HG03196 (cell line): ENCODE data around the gene BTF3L4.
"Not testable (repeated sequence)": the region's sequence is repeated elsewhere in the genome, so short reads cannot be mapped to it uniquely, and the experiment has no call there.

Source experiments
- ATAC-seq: cut with Tn5 transposase; IDR thresholded peaks from one replicate; pipeline ENCODE4 v1.9.1; 2021; ENCODE audit not compliant: unreplicated experiment

Gene BTF3L4

GRCh38 chr1:52056163-52056936, at the start of gene BTF3L4:
Gene BTF3L4 (plus strand): TSS chr1:52056295. CDS start chr1:52059848, 3,553 bp downstream.
- ATAC-seq = peak; percentile 83

GRCh38 chr1:52007215-52008002, 48.7 kb upstream of the BTF3L4 start:
- no peak for ATAC-seq

GRCh38 chr1:52008071-52008809, 47.9 kb upstream of the BTF3L4 start:
- ATAC-seq = no peak

GRCh38 chr1:52022133-52022532, 34.0 kb upstream of the BTF3L4 start:
- no peak for ATAC-seq

GRCh38 chr1:52026278-52026677, 29.8 kb upstream of the BTF3L4 start:
- no peak for ATAC-seq

- no peak for ATAC-seq
Observed at GRCh38 chr1:52028328-52028727, 27.8 kb upstream of the BTF3L4 start.

- not testable (repeated sequence) for ATAC-seq
Observed at GRCh38 chr1:52028839-52029238, 27.3 kb upstream of the BTF3L4 start.

GRCh38 chr1:52032124-52032784, 23.8 kb upstream of the BTF3L4 start:
- peak; percentile 29 for ATAC-seq

GRCh38 chr1:52032785-52033131, 23.3 kb upstream of the BTF3L4 start:
- ATAC-seq = peak; percentile 44

- peak; percentile 84 for ATAC-seq
Observed at GRCh38 chr1:52033190-52034049, 22.7 kb upstream of the BTF3L4 start, which contains the start of gene KTI12. Gene KTI12 (minus strand): TSS chr1:52033810. CDS start chr1:52033761, 49 bp downstream.

- ATAC-seq = no peak
Observed at GRCh38 chr1:52034050-52034384, 22.1 kb upstream of the BTF3L4 start.

GRCh38 chr1:52037402-52037814, 18.7 kb upstream of the BTF3L4 start:
- no peak for ATAC-seq

- no peak for ATAC-seq
Observed at GRCh38 chr1:52037909-52038308, 18.2 kb upstream of the BTF3L4 start.

GRCh38 chr1:52041551-52042185, 14.4 kb upstream of the BTF3L4 start:
- no peak for ATAC-seq

- ATAC-seq = no peak
Observed at GRCh38 chr1:52045236-52045635, 10.9 kb upstream of the BTF3L4 start.

GRCh38 chr1:52045666-52046195, 10.4 kb upstream of the BTF3L4 start:
- not testable (repeated sequence) for ATAC-seq

GRCh38 chr1:52049337-52049736, 6.8 kb upstream of the BTF3L4 start:
- not testable (repeated sequence) for ATAC-seq

GRCh38 chr1:52053862-52054261, 2.2 kb upstream of the BTF3L4 start:
- ATAC-seq = no peak

- no peak for ATAC-seq
Observed at GRCh38 chr1:52054496-52055065, 1.5 kb upstream of the BTF3L4 start.
